WI38 (cell line): ENCODE data around the gene NOTCH1.

ENCODE experiments used
- H3K4me3 ChIP-seq: 2 replicates; pipeline ENCODE4 v1.5.1; 2011; ENCODE audit warnings: low read depth, mild to moderate bottlenecking, control low read depth, low read length
- TF ChIP-seq, protein P1 (sequence below): IDR thresholded peaks from 2 replicates; pipeline ENCODE4 v1.5.1; 2012; ENCODE audit warnings: low read depth, mild to moderate bottlenecking, control low read depth, low read length

Gene NOTCH1

DNA sequence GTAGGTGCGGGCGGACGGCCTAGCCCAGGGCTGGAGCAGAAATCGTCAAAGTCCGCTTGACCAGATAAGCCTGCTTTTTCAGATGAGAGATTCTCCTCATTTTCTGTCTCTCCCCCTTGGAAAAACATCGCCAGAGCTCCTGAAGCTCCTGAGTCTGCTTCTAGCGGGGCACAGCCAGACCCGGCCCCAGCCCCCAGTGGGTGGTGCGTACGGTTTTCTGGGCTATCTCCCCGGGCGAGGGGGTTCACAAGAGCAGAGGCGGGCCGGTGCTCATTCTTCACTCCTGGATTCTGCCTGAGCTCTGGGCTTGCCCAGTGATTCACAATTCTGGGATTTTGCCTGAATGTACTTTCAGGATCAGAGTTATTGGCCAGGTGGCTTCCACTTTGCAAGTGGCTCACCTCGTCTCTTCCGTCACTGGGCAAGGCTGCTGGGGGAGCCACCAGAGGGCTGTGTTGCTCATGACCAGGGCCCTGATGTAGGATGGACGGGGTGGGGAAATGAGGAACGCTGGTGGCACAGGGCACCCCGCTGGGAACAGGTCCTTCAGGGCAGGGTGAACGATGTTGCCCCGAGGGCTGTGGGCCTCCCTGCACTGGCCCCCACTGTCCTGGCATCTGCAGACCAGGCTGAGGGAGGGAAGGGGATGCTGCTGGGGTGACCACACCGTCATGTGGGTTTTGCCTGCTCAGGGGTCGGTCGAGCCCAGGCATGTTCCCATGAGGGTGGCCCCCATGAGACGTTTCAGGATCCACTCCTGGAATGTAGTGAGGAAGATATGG lies 69.3 kb downstream of the NOTCH1 start:
- TF ChIP-seq, protein P1, sequence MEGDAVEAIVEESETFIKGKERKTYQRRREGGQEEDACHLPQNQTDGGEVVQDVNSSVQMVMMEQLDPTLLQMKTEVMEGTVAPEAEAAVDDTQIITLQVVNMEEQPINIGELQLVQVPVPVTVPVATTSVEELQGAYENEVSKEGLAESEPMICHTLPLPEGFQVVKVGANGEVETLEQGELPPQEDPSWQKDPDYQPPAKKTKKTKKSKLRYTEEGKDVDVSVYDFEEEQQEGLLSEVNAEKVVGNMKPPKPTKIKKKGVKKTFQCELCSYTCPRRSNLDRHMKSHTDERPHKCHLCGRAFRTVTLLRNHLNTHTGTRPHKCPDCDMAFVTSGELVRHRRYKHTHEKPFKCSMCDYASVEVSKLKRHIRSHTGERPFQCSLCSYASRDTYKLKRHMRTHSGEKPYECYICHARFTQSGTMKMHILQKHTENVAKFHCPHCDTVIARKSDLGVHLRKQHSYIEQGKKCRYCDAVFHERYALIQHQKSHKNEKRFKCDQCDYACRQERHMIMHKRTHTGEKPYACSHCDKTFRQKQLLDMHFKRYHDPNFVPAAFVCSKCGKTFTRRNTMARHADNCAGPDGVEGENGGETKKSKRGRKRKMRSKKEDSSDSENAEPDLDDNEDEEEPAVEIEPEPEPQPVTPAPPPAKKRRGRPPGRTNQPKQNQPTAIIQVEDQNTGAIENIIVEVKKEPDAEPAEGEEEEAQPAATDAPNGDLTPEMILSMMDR = no peak
- H3K4me3 ChIP-seq = no peak overlapping the region

DNA sequence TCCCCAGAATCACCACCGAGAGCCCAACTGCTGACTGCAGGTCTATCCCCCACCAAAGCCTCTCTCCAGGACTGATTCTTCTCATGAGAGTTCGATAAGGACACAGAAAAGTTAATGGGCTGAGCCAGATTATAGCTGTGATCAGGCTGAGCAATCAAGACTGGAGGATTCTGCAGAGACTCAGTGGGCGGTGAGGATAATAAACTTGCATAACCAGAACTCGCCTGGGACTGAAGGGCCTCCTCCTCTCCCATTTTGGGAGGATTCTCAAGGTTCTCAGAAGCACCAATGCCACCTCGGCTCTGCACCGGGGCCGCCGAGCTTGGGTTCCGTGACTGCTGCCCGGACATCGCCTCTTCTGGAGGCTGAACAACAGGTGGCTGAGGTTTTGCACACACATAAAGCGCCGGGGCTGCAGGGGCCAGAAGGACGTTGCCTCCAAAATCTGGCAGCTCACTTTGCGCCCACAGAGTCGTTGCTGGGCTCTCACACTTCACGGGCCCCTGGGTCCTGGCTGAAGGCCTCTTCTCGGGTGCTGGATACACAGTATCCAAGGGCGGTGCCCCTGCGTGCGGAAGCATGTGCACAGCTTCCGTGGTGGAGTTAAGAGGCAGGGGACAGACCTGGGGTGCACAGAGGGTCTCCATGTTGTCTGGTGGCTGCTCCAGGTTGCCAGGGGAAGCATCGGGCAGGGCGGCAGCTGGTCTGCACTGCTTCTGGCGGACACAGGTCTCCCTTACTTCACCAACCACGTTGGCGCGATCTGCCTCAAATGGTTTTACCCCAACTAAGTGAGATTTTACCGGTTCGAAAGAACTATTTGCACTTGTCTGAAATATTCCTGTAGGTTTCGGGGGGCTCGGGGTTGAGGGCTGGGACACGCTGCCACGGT lies 70.6 kb downstream of the NOTCH1 start:
- TF ChIP-seq, protein P1 = no peak
- H3K4me3 ChIP-seq = no peak overlapping the region

GRCh38 chr9:136474021-136474640 lies 71.7 kb downstream of the NOTCH1 start:
- TF ChIP-seq, protein P1 = no peak

DNA sequence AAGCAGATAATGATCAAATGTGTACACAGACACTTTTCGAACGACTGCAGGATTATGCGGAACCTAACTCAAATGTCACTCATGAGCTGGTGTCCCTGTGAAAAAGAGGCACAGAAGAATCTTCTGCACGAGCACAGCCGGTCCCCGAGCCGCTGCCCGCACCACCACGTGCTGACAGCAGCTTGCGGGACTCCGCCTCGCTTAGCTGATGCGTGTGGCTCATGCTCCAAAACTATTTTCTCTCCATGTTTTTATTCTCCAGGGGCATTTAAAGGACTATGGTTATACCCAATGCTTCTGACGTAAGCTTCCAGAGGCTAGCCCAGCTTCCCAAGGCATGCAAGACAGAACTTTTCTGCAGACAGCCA lies 72.5 kb downstream of the NOTCH1 start:
- H3K4me3 ChIP-seq = no peak overlapping the region

More at GRCh38 chr9:136474021-136474640, 71.7 kb downstream of the NOTCH1 start:
- no peak overlapping the region for H3K4me3 ChIP-seq

DNA sequence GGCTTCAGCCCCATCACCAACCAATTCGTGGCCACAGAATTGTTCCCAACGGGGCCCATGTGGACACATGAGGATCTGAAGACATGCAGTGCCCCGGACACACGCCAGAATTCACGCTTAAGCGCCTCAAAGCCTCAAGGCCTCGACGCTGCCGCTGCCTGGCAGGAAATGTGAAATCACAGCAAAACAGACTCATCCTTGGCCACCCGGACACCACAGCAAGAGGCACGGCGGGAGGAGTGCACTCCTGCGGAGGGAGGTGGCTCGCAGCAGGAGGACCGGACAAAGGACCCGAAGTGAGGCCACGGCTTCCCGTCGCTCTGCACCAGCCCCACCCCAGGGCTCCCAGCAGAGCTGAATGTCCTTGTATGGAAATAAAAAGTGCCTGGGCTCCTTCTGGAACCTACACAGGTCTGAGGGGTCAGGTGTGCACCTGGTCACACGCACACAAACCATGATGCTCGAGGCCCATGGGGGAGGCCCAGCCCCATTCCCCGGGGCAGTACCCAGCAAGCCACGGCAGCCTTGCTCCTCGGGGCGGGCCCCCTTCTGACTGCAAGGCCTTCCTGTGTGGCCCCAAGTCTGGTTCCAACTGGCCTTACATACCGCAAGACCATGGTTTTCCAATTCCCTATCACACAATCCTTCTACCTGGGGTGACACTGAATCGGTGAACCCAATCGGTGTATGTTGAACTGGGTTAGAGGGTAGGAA lies 73.1 kb downstream of the NOTCH1 start:
- TF ChIP-seq, protein P1 = no peak
- no peak overlapping the region for H3K4me3 ChIP-seq

More for the DNA sequence above, 72.5 kb downstream of the NOTCH1 start:
- TF ChIP-seq, protein P1 = no peak

DNA sequence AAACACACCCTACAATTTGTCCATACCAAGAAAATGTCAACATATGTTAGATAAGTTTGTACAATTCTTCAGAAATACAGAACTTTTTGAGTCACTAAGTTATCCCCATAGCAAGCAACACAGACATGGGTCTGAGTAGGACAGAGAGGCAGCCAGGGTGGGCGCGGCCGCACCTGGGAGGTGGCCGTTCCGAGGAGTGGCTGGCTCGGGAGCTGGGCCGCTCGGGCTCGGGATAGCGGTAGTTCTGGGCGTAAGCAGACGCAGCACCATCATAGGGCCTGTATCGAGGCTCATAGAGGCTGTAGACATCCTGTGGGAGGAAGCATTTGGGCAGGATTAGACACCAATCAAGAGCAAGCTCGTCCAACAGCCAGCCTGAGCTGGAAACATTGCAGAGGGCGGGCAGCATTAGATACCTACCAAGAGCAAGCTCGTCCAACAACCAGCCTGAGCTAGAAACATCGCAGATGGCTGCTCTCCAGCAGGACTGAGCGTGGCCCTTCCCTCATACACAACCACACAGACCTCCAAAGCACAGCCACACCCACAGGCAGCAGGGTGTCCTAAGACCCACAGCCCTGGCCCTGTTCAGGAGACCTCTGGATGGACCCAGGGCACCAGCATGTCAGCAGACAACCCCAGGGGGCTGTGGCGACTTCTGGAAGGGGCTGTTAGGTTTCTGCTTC lies 73.9 kb downstream of the NOTCH1 start:
- no peak overlapping the region for H3K4me3 ChIP-seq
- TF ChIP-seq, protein P1 = no peak
